HCT116 (cell line): Measurements from ENCODE around the gene GFER. TPM values are rescaled to one million over a fixed set of nuclear protein-coding genes. Genes with fewer than 3 reads are reported as not detected.

ENCODE experiments used
- ATAC-seq: fragments of 200-7000 bp; cut with Tn5 transposase; 2 replicates; pipeline ENCODE4 v1.9.1; 2020; ENCODE audit warnings: mild to moderate bottlenecking, moderate library complexity
- BruUV-seq: library from RNA; stranded (reverse); fragments of 400-500 nt; replicated peaks from 2 replicates; lab custom pipeline; 2021; lab: Mats Ljungman, UMichigan
- CTCF ChIA-PET: fragments of 300-600 bp; sonication (Branson Sonifier 250); formaldehyde crosslinking; loops from one replicate; lab custom pipeline; 2021; ENCODE audit warnings: antibody characterized with exemption; lab: Charles Lee
- POLR2A ChIA-PET: fragments of 300-600, 350-600 bp; sonication (Branson Sonifier 250); formaldehyde crosslinking; loops from one replicate; lab custom pipeline; 2021; ENCODE audit warnings: antibody characterized with exemption; lab: Charles Lee
- RAD21 ChIA-PET, 2 experiments: fragments of 300-600 bp; sonication (Branson Sonifier 250); formaldehyde crosslinking; loops; one replicate each; lab custom pipeline; 2023; ENCODE audit warnings: low total read pairs in 2 of 2; ENCODE audit not compliant: uncharacterized antibody in 2 of 2, unreplicated experiment in 2 of 2, low non-redundant PET in 1 of 2; lab: Charles Lee
- DNase-seq: peaks from one replicate; pipeline ENCODE4 v3.0.0-alpha.2; 2010; ENCODE audit warnings: low read depth, low spot score
- H2AFZ ChIP-seq: fragments of 200-600 bp; shearing (Covaris generic), sonication (generic); 2 replicates; pipeline ENCODE4 v1.6.1; 2017; ENCODE audit warnings: low read depth, mixed run types, mixed read lengths, antibody characterized with exemption, low read length; ENCODE audit not compliant: poor library complexity, severe bottlenecking
- H3K27ac ChIP-seq: 2 replicates; pipeline ENCODE4 v1.5.1; 2012; ENCODE audit warnings: low read depth, low read length
- H3K27me3 ChIP-seq: fragments of 200-600 bp; sonication (generic); 2 replicates; pipeline ENCODE4 v1.6.1; 2016; ENCODE audit warnings: mixed run types, low read length, mixed read lengths; ENCODE audit not compliant: insufficient read depth
- H3K36me3 ChIP-seq, 2 experiments: fragments of 200-500 bp in 1 of 2; fragments of 200-600 bp in 1 of 2; sonication (Bioruptor generic) in 1 of 2; sonication (generic) in 1 of 2; 2 replicates each; pipeline versions ENCODE4 v1.5.1 to v1.6.1; 2014 to 2016; ENCODE audit warnings: low read length in 2 of 2, inconsistent platforms in 1 of 2, mixed read lengths in 1 of 2, mixed run types in 1 of 2; ENCODE audit not compliant: insufficient read depth in 2 of 2, control insufficient read depth in 1 of 2
- H3K4me1 ChIP-seq, 2 experiments: fragments of 200-600 bp in 1 of 2; sonication (generic) in 1 of 2; 2 replicates each; pipeline versions ENCODE4 v1.5.1 to v1.6.1; 2012 to 2017; ENCODE audit warnings: low read length in 2 of 2, inconsistent platforms in 1 of 2, mild to moderate bottlenecking in 1 of 2, mixed read lengths in 1 of 2, mixed run types in 1 of 2, moderate library complexity in 1 of 2; ENCODE audit not compliant: insufficient read depth in 2 of 2, control insufficient read depth in 1 of 2
- H3K4me2 ChIP-seq: fragments of 200-600 bp; sonication (generic); 2 replicates; pipeline ENCODE4 v1.6.1; 2017; ENCODE audit warnings: mixed run types, low read length, mixed read lengths
- H3K4me3 ChIP-seq, 2 experiments: fragments of 200-600 bp in 1 of 2; sonication (generic) in 1 of 2; replicated peaks in 1 of 2; 2 replicates each; pipeline ENCODE4 v1.5.1; 2011 to 2016; ENCODE audit warnings: low read length in 2 of 2, control low read depth in 1 of 2, low read depth in 1 of 2, mild to moderate bottlenecking in 1 of 2, mixed read lengths in 1 of 2, mixed run types in 1 of 2
- H3K79me2 ChIP-seq: fragments of 200-600 bp; sonication (generic); 2 replicates; pipeline ENCODE4 v1.6.1; 2017; ENCODE audit warnings: mild to moderate bottlenecking, mixed run types, low read length, moderate library complexity, mixed read lengths; ENCODE audit not compliant: insufficient read depth
- H3K9ac ChIP-seq: fragments of 200-600 bp; sonication (generic); 2 replicates; pipeline ENCODE4 v1.6.1; 2016; ENCODE audit warnings: low read length, mixed read lengths
- H3K9me2 ChIP-seq: fragments of 200-600 bp; sonication (generic), shearing (Covaris generic); 2 replicates; pipeline ENCODE4 v1.6.1; 2017; ENCODE audit warnings: mixed run types, mild to moderate bottlenecking, moderate library complexity; ENCODE audit not compliant: insufficient read depth
- H3K9me3 ChIP-seq, 2 experiments: fragments of 200-500 bp in 1 of 2; fragments of 200-600 bp in 1 of 2; sonication (Bioruptor generic) in 1 of 2; sonication (generic) in 1 of 2; 2 replicates each; pipeline ENCODE4 v1.6.1; 2014 to 2017; ENCODE audit warnings: low read length in 2 of 2, mixed read lengths in 2 of 2, inconsistent platforms in 1 of 2, low read depth in 1 of 2, mild to moderate bottlenecking in 1 of 2, mixed run types in 1 of 2, moderate library complexity in 1 of 2; ENCODE audit not compliant: control insufficient read depth in 1 of 2, insufficient read depth in 1 of 2
- H4K20me1 ChIP-seq: fragments of 200-600 bp; sonication (generic), shearing (Covaris generic); 2 replicates; pipeline ENCODE4 v1.6.1; 2017; ENCODE audit warnings: mixed run types, mild to moderate bottlenecking, moderate library complexity; ENCODE audit not compliant: insufficient read depth
- CBX3 ChIP-seq: IDR thresholded peaks from 2 replicates; pipeline ENCODE4 v1.6.1; 2012; ENCODE audit warnings: low read depth
- EZH2 ChIP-seq: fragments of 200-600 bp; sonication (generic); IDR thresholded peaks from 2 replicates; pipeline ENCODE4 v1.6.1; 2017; ENCODE audit warnings: antibody characterized with exemption, mixed run types
- EZH2phosphoT487 ChIP-seq: fragments of 200-600 bp; IDR thresholded peaks from 2 replicates; pipeline ENCODE4 v1.6.1; 2018; ENCODE audit warnings: antibody characterized with exemption, borderline replicate concordance
- SRF ChIP-seq: IDR thresholded peaks from 2 replicates; pipeline ENCODE4 v1.6.1; 2012; ENCODE audit warnings: low read depth
- ZFX ChIP-seq: fragments of 450-650 bp; IDR thresholded peaks from 2 replicates; pipeline ENCODE4 v1.6.1; 2017
- intact Hi-C: fragments of 100-400 bp; cut with micrococcal nuclease; formaldehyde crosslinking; loops from 2 replicates; pipeline ENCODE4 v1.10.0; 2022
- total RNA-seq: library from RNA; stranded (reverse); gene quantifications from one replicate; pipeline ENCODE4 v1.2.1, GENCODE V29; 2021; ENCODE audit not compliant: unreplicated experiment

Gene GFER
- total RNA-seq, 1 experiment from 2014 or later: 47.3 TPM

GRCh38 chr16:2003827-2004641, 20.0 kb downstream of the GFER start (continued):
- no peak for TF ChIP-seq EZH2phosphoT487
- TF ChIP-seq ZFX: no peak
- TF ChIP-seq CBX3: no peak

GRCh38 chr16:2004795-2005517, 21.0 kb downstream of the GFER start:
- Histone ChIP-seq H3K9ac (peak overlapping the region; percentile 23), H3K4me2 (peak overlapping the region; percentile 41), H3K4me3 (no peak overlapping the region), H3K79me2 (peaks cover 83% of the 10 kb centered on the region), H3K27ac (peak overlapping the region; percentile 62; the same call in 1 of the 2 replicates), H3K9me3 (no peaks in the 10 kb centered on the region), H3K4me1 (peaks cover 23 to 51% of the 10 kb centered on the region in 2 experiments), H2AFZ (no peak overlapping the region), H3K27me3 (no peaks in the 10 kb centered on the region), H3K36me3 (peaks cover 18 to 34% of the 10 kb centered on the region in 2 experiments; a peak in 3 of 4 replicates), H4K20me1 (peaks cover 9% of the 10 kb centered on the region; the same call in 1 of the 2 replicates), H3K9me2 (no peaks in the 10 kb centered on the region)
- ATAC-seq: no peak
- ChIA-PET POLR2A (interaction anchor here (1.2 to 2.6 kb wide), 3 partner anchors 40 to 150 kb away, joined by 6 to 10 read pairs (median 9); partner anchors contain the start of genes RPS2 and TRAF7), CTCF (interaction anchor here (1.1 to 1.5 kb wide), 4 partner anchors 14 to 247 kb away, joined by 3 to 20 read pairs (median 6); partner anchors contain the start of genes ECI1, NPW and TBL3), RAD21 (no interaction called here)
- TF ChIP-seq SRF (no peak), EZH2 (no peak), ZFX (no peak)
- DNase-seq: no peak
- intact Hi-C loops: loop anchor here (5.0 kb wide), 1 partner anchor 137 kb away; no protein-coding TSS in a partner anchor
- BruUV-seq: no TSS peak
